A549 (cell line): ENCODE results near the gene AP3B1. TPM values are rescaled to one million over a fixed set of nuclear protein-coding genes. Genes with fewer than 3 reads are reported as not detected.

ENCODE experiments used
- ATAC-seq, 2 experiments: fragments of 200-7000 bp in 1 of 2; fragments of >200 bp in 1 of 2; cut with Nextera tagmentation in 1 of 2; cut with Tn5 transposase in 1 of 2; 3 replicates each; pipeline versions ENCODE4 v1.8.0 to v1.9.1; 2018 to 2020; ENCODE audit warnings: mild to moderate bottlenecking in 1 of 2, moderate library complexity in 1 of 2
- CTCF ChIA-PET: fragments of 300-600 bp; sonication (Branson Sonifier 250); formaldehyde crosslinking; extraction: SDS; loops from one replicate; lab custom pipeline; 2021; ENCODE audit warnings: antibody characterized with exemption, inconsistent platforms; lab: Yijun Ruan, JAX
- POLR2A ChIA-PET: fragments of 350-600 bp; formaldehyde crosslinking; extraction: SDS; loops from one replicate; lab custom pipeline; 2021; ENCODE audit warnings: antibody characterized with exemption, inconsistent platforms; lab: Yijun Ruan, JAX
- DNase-seq, 2 experiments: peaks; one replicate each; pipeline versions ENCODE4 v3.0.0 to v3.0.0-alpha.2; 2011 to 2016; ENCODE audit warnings: low read depth in 1 of 2, low spot score in 1 of 2
- FAIRE-seq: peaks from 2 replicates; lab custom pipeline; 2011; peaks lifted over from hg19 to GRCh38; lab: Jason Lieb, UNC
- H3K27ac ChIP-seq, 2 experiments: fragments of >200 bp; sonication (Bioruptor Twin); formaldehyde crosslinking; 3 replicates each; pipeline ENCODE4 v1.5.1; 2016 to 2017
- H3K4me1 ChIP-seq: fragments of >200 bp; sonication (Bioruptor Twin); formaldehyde crosslinking; 3 replicates; pipeline ENCODE4 v1.6.1; 2016
- H3K4me2 ChIP-seq: fragments of >200 bp; sonication (Bioruptor Twin); formaldehyde crosslinking; 3 replicates; pipeline ENCODE4 v1.6.1; 2016
- H3K4me3 ChIP-seq: fragments of >200 bp; sonication (Bioruptor Twin); formaldehyde crosslinking; 3 replicates; pipeline ENCODE4 v1.5.1; 2016
- H3K9me3 ChIP-seq: fragments of >200 bp; sonication (Bioruptor Twin); formaldehyde crosslinking; 3 replicates; pipeline ENCODE4 v1.6.1; 2016
- BCL3 ChIP-seq: fragments of >200 bp; sonication (Bioruptor Twin); formaldehyde crosslinking; IDR thresholded peaks from 3 replicates; pipeline ENCODE4 v1.6.1; 2016
- CBX8 ChIP-seq: fragments of 200-600 bp; sonication (generic); IDR thresholded peaks from 2 replicates; pipeline ENCODE4 v1.6.1; 2016
- CEBPB ChIP-seq, 2 experiments: fragments of >200 bp in 1 of 2; sonication (Bioruptor Twin) in 1 of 2; formaldehyde crosslinking in 1 of 2; IDR thresholded peaks; 2 replicates each; pipeline ENCODE4 v1.6.1; 2012 to 2016
- E2F6 ChIP-seq: IDR thresholded peaks from 2 replicates; pipeline ENCODE4 v1.6.1; 2012; ENCODE audit warnings: low read depth, borderline replicate concordance
- EHMT2 ChIP-seq: fragments of 200-600 bp; sonication (generic); IDR thresholded peaks from 2 replicates; pipeline ENCODE4 v1.6.1; 2016; ENCODE audit warnings: antibody characterized with exemption, low read depth, mild to moderate bottlenecking, moderate library complexity
- ELK1 ChIP-seq: fragments of 150-350 bp; IDR thresholded peaks from 2 replicates; pipeline ENCODE4 v1.6.1; 2014; ENCODE audit warnings: low read depth, mild to moderate bottlenecking, low read length
- EP300 ChIP-seq, 2 experiments: fragments of >200 bp; sonication (Bioruptor Twin); formaldehyde crosslinking; IDR thresholded peaks; 2 replicates in 1 of 2; 3 replicates in 1 of 2; pipeline ENCODE4 v1.6.1; 2016 to 2017
- FOSL2 ChIP-seq, 2 experiments: fragments of 450-650 bp in 1 of 2; fragments of >200 bp in 1 of 2; sonication (Bioruptor Twin) in 1 of 2; formaldehyde crosslinking; IDR thresholded peaks; 2 replicates each; pipeline versions ENCODE4 v1.5.0 to v1.6.1; 2016 to 2020; ENCODE audit warnings: mild to moderate bottlenecking in 1 of 2, moderate library complexity in 1 of 2
- HMGXB4 ChIP-seq: fragments of 250-450 bp; sonication (Bioruptor Pico); IDR thresholded peaks from 2 replicates; pipeline ENCODE4 v1.5.0; 2021; ENCODE audit warnings: mild to moderate bottlenecking, moderate library complexity, borderline replicate concordance
- JUN ChIP-seq, 2 experiments: fragments of >200 bp; sonication (Bioruptor Twin); formaldehyde crosslinking; IDR thresholded peaks; 2 replicates in 1 of 2; 3 replicates in 1 of 2; pipeline ENCODE4 v1.6.1; 2016 to 2017
- JUNB ChIP-seq: fragments of >200 bp; sonication (Bioruptor Twin); formaldehyde crosslinking; IDR thresholded peaks from 2 replicates; pipeline ENCODE4 v1.6.1; 2016
- MAFK ChIP-seq: fragments of 450-650 bp; IDR thresholded peaks from 2 replicates; pipeline ENCODE4 v1.6.1; 2014; ENCODE audit not compliant: partially characterized antibody
- MAX ChIP-seq: IDR thresholded peaks from 2 replicates; pipeline ENCODE4 v1.6.1; 2012
- MYC ChIP-seq: IDR thresholded peaks from 2 replicates; pipeline ENCODE4 v1.6.1; 2012; ENCODE audit warnings: mild to moderate bottlenecking, inconsistent platforms, low read length, improper control_type of control experiment, borderline replicate concordance
- NFE2L2 ChIP-seq: fragments of 150-350 bp; conservative IDR thresholded peaks from 2 replicates; pipeline ENCODE4 v1.6.1; 2014; ENCODE audit warnings: low read length
- NPAS2 ChIP-seq: fragments of 250-450 bp; sonication (Bioruptor Pico); IDR thresholded peaks from 2 replicates; pipeline ENCODE4 v1.8.0; 2022; ENCODE audit warnings: mild to moderate bottlenecking, moderate library complexity, borderline replicate concordance
- PBX3 ChIP-seq: IDR thresholded peaks from 2 replicates; pipeline ENCODE4 v1.6.1; 2012
- PHF8 ChIP-seq: fragments of 200-600 bp; sonication (generic); IDR thresholded peaks from 2 replicates; pipeline ENCODE4 v1.6.1; 2016; ENCODE audit warnings: low read depth, mild to moderate bottlenecking, antibody characterized with exemption, moderate library complexity, borderline replicate concordance
- RAD21 ChIP-seq, 2 experiments: fragments of >200 bp in 1 of 2; sonication (Bioruptor Twin) in 1 of 2; formaldehyde crosslinking in 1 of 2; IDR thresholded peaks in 1 of 2; conservative IDR thresholded peaks in 1 of 2; 2 replicates in 1 of 2; 3 replicates in 1 of 2; pipeline ENCODE4 v1.6.1; 2012 to 2018; ENCODE audit warnings: inconsistent platforms in 1 of 2
- RFX5 ChIP-seq: fragments of 450-650 bp; IDR thresholded peaks from 2 replicates; pipeline ENCODE4 v1.7.1; 2014; ENCODE audit warnings: antibody characterized with exemption, mild to moderate bottlenecking, moderate library complexity
- SMC3 ChIP-seq: fragments of >200 bp; sonication (Bioruptor Twin); formaldehyde crosslinking; IDR thresholded peaks from 3 replicates; pipeline ENCODE4 v1.6.1; 2018; ENCODE audit warnings: inconsistent platforms
- USF2 ChIP-seq: fragments of 450-650 bp; IDR thresholded peaks from 2 replicates; pipeline ENCODE4 v1.6.1; 2014; ENCODE audit warnings: antibody characterized with exemption
- ZC3H11A ChIP-seq: fragments of 450-650 bp; IDR thresholded peaks from 2 replicates; pipeline ENCODE4 v1.6.1; 2014; ENCODE audit warnings: antibody characterized with exemption, mild to moderate bottlenecking
- ZFP36 ChIP-seq: fragments of 450-650 bp; IDR thresholded peaks from 2 replicates; pipeline ENCODE4 v1.6.1; 2014; ENCODE audit warnings: borderline replicate concordance; ENCODE audit not compliant: partially characterized antibody
- WGBS: methylation state at CpG from one replicate; pipeline ENCODE4 v1.1.6; 2017; ENCODE audit errors: missing lambda C conversion rate; 5-methylcytosine and 5-hydroxymethylcytosine counted together
- polyA plus RNA-seq, 4 experiments: library from polyadenylated mRNA; depleted of rRNA in 3 of 4; stranded (reverse); fragments of >200 nt; fragmentation: RNase III in 1 of 4; extraction: RNeasy Plus Mini Kit Qiagen cat#74134 plus additional on column Dnase treatment in 1 of 4; gene quantifications; 2 replicates in 3 of 4; 3 replicates in 1 of 4; pipeline ENCODE4 v1.2.3, GENCODE V29; 2011 to 2017

AP3B1 gene
- polyA plus RNA-seq, 2 of the 4 experiments (the other 2 are of a cell fraction): 52.4 to 70.5 TPM

- POLR2A ChIA-PET: interaction anchor here (0.7 kb wide), 1 partner anchor 119 kb away, joined by 3 read pairs; no protein-coding TSS in a partner anchor
- no peak overlapping the region for H3K27ac ChIP-seq
- DNase-seq (no peak), FAIRE-seq (no peak)
- no peak overlapping the region for H3K4me3 ChIP-seq
- peaks cover 7% of the 10 kb centered on the region; the same call in 1 of the 3 replicates for H3K9me3 ChIP-seq
- no peaks in the 10 kb centered on the region for H3K4me1 ChIP-seq
- TF ChIP-seq EHMT2: no peak
- no peak for TF ChIP-seq E2F6
- TF ChIP-seq HMGXB4 (CRISPR knock-in tag): no peak
- no peak for TF ChIP-seq JUN (IDR thresholded peaks at IDR 0.05)
- TF ChIP-seq ELK1: no peak
- no peak for TF ChIP-seq BCL3
- TF ChIP-seq CEBPB (IDR thresholded peaks at IDR 0.05): no peak
- TF ChIP-seq MAX: no peak
- no peak for TF ChIP-seq CBX8
- no peak for TF ChIP-seq JUNB
- no peak for TF ChIP-seq ZFP36
- TF ChIP-seq PHF8: no peak
- no peak for TF ChIP-seq MAFK
- TF ChIP-seq SMC3: no peak
- TF ChIP-seq USF2: no peak
- TF ChIP-seq FOSL2 (IDR thresholded peaks at IDR 0.05): no peak
- no peak for TF ChIP-seq FOSL2 (CRISPR knock-in tag; IDR thresholded peaks at IDR 0.05)
- TF ChIP-seq, all 56 proteins: peak for 0
- WGBS: 59% methylated on average over 3 of the region's 3 CpGs
- CTCF ChIA-PET: interaction anchor here (1.2 kb wide), 1 partner anchor 16 kb away, joined by 5 read pairs; no protein-coding TSS in a partner anchor
- ATAC-seq: no peak
- no peak overlapping the region for H3K4me2 ChIP-seq
Observed at GRCh38 chr5:78253201-78253600, 41.3 kb downstream of the AP3B1 start.

- Histone ChIP-seq H3K4me2 (no peak overlapping the region), H3K4me1 (no peaks in the 10 kb centered on the region), H3K27ac (no peak overlapping the region), H3K9me3 (peaks cover 7% of the 10 kb centered on the region; the same call in 1 of the 3 replicates), H3K4me3 (no peak overlapping the region)
- no peak for DNase-seq
- TF ChIP-seq PBX3: no peak
- TF ChIP-seq RFX5: no peak
- TF ChIP-seq E2F6: no peak
- TF ChIP-seq EP300 (IDR thresholded peaks at IDR 0.05): no peak
- no peak for TF ChIP-seq ZC3H11A
- TF ChIP-seq NPAS2 (CRISPR knock-in tag): no peak
- no peak for TF ChIP-seq MAX
- no peak for TF ChIP-seq MYC
- TF ChIP-seq RAD21 (conservative IDR thresholded peaks at IDR 0.05 in 1 of 2, IDR thresholded peaks at IDR 0.05 in 1 of 2): no peak
- TF ChIP-seq CBX8: no peak
- TF ChIP-seq NFE2L2: no peak
- 91% methylated on average over 5 of the region's 5 CpGs for WGBS
- ATAC-seq: no peak
- FAIRE-seq: no peak
- ChIA-PET CTCF (interaction anchor here (1.2 kb wide), 1 partner anchor 16 kb away, joined by 5 read pairs; no protein-coding TSS in a partner anchor), POLR2A (interaction anchor here (0.7 kb wide), 1 partner anchor 118 kb away, joined by 3 read pairs; no protein-coding TSS in a partner anchor)
Observed at GRCh38 chr5:78252715-78253114, 41.8 kb downstream of the AP3B1 start.
